Amygdala (tissue), 56 donors: ENCODE measurements around the gene AHCY.
"Not testable (repeated sequence)": the region's sequence is repeated elsewhere in the genome, so short reads cannot be mapped to it uniquely, and the experiment has no call there.

Source experiments
- DNase-seq, 56 donors: peaks; one replicate each; lab custom pipeline; 2025; lab: John Stamatoyannopoulos, UW

Gene AHCY

GRCh38 chr20:34302723-34303533, at the start of gene AHCY:
AHCY (minus strand) TSS chr20:34303355; CDS start chr20:34303270, 85 bp downstream.
- DNase-seq, result peak; percentile 77 to 99 (median 94)

DNA sequence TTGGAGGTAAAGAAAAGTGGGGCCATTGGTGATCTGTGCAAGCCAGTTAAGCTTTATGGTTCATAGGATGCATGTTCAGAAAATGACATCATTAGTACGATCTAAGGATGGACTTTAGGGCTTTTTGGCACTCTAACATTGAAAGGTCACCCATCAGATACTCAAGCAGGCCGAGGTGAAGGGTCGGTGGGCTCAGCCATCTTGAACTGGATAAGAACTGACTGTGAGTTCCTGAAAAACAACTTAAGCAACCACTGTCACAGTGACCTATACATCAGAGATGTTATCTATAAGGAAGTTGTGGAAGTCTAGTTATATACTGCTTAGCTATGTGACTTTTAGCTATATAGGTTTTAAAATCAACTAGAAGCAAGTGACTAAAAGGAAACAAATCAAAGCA, 46.9 kb upstream of the AHCY start:
- no peak for DNase-seq

- no peak for DNase-seq
Measured at GRCh38 chr20:34347571-34347970, 44.4 kb upstream of the AHCY start.

GRCh38 chr20:34346533-34346865, 43.3 kb upstream of the AHCY start:
- DNase-seq, result not testable (repeated sequence)

DNA sequence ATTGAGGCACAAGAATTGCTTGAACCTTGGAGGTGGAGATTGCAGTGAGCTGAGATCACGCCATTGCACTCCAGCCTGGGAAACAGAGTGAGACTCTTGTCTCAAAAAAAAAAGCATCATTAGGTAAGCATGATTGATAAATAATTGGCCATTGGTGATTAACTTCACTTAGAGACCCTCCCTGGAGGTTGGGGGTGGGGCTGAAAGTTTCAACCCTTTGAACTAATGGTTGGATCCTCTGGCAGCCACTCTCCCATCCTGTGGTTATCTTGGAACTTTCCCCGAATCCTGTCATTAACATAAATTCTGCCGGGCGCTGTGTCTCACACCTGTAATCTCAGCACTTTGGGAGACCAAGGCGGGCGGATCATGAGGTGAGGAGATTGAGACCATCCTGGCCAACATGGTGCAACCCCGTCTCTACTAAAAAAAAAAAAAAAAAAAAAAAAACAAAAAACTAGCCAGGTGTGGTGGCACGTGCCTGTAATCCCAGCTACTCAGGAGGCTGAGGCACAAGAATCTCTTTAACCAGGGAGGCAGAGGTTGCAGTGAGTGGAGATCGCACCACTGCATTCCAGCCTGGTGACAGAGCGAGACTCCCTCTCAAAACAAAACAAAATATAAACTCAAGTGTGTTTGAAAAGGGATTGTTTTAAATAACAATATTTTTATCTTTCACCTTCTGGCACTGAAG, 42.8 kb upstream of the AHCY start:
- DNase-seq, result not testable (repeated sequence)

GRCh38 chr20:34345402-34345736, 42.2 kb upstream of the AHCY start:
- DNase-seq, result no peak

DNA sequence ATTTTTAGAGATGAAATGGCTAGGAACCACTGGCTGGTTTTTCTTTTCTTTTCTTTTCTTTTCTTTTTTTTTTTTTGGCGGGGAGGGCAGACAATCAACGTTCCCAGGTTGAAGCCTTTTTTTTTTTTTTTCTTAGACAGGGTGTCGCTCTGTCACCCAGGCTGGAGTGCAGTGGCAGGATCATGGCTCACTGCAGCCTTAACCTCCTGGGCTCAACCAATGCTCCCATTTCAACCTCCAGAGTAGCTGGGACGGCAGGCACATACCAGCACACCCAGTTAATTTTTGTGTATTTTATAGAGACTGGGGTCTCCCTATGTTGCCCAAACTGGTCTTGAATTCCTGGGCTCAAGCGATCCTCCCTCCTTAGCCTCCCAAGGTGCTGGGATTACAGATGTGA, 41.1 kb upstream of the AHCY start:
- DNase-seq, result no peak

DNA sequence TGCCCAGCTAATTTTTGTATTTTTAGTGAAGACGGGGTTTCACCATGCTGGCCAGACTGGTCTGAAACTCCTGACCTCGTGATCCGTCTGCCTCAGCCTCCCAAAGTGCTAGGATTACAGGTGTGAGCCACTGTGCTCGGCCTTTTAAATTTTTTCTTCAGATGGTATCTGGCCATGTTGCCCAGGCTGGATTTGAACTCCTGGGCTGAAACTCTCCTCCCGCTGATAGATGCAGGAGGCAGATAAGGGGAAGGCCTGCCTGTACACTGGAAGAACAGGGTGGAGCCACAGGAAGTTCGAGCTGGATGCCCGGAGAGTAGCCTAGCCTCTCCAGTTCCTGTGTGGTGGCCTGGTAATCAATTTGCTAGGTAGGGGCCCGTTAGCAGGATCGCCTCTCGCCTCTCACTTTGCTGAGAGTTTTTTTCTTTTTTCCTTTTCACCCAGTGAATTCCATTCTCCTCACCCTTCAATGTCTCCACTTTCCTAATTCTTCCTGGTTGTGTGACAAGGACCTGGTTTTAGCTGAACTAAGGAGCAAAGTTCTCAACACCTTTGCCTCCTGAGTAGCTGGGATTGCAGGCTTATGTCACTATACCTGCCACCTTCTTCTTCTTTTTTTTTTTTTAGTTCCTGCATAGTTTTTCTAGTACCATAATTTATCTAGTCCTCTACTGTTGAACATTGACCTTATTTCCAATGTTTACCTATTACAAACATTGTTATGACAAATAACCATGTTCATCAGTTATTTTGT, 40.5 kb upstream of the AHCY start:
- DNase-seq, result no peak

GRCh38 chr20:34341199-34341598, 38.0 kb upstream of the AHCY start:
- DNase-seq, result not testable (repeated sequence)

- DNase-seq, result not testable (repeated sequence)
Measured at GRCh38 chr20:34340726-34341125, 37.6 kb upstream of the AHCY start.

DNA sequence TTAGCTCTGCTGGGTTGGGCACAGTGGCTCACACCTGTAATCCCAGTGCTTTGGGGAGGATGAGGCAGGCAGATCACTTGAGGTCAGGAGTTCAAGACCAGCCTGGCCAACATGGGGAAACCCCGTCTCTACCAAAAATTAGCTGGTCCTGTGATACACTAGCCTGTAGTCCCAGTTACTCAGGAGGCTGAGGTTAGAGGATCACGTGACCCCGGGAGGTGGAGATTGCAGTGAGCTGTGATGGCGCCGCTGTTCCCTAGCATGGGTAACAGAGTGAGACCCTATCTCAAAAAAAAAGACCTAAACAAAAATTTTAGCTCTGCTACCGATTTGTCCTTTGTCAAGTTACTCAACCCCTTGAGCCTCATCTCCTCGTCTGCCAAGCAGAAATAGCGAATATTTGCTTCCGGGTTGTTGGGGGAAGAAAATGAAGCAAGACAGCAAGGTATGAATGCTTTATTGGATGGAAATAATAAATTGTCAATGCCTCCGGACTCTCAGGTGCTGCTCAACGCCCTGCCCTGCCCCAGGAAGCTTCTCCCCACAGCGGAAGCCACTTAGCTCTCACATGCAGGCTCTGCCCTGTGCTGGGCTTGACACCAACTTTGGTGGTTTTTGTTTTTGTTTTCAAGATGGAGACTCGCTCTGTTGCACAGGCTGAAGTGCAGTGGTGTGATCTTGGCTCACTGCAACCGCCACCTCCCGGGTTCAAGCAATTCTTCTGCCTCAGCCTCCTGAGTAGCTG, 35.0 kb upstream of the AHCY start:
- DNase-seq, result no peak

GRCh38 chr20:34337544-34337943, 34.4 kb upstream of the AHCY start:
- DNase-seq, result no peak

DNA sequence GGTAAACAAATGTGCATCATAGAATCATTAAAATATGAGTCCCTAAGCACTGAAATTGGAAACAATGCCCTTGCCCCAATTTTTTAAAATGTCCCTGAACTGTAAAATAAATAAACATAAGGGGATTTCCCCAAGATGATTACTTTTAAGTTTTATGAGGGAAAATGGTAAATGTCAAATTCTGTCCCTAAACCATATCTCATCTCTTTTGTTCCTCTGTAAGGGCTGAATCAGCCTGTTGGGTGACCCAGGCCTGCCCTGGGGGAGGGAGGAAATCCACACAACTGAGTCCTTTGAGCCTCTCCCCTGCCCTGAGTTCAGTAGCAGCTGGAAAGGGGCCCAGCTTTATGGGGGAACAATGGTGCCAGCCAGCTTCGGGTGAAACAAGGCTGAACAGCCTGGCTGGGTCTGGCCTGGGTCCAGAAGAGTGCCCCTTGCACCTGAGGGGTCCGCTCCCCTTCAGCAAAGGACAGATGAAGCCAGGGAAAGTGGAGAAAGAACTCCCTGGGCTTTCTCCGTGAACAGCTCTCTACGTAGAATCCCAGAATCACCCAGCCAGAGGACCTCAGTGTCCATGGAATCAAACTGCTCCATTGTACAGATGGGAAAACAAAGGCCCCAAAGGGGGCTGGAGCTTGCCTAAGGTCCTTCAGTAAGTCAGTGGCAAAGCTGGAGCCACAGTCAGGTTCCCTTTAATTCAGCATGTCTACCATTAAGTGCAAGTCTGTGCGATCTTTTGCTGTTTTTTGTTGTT, 31.7 kb upstream of the AHCY start:
- peak in 55 of 56 donors; percentile 26 to 94 (median 82) for DNase-seq

DNA sequence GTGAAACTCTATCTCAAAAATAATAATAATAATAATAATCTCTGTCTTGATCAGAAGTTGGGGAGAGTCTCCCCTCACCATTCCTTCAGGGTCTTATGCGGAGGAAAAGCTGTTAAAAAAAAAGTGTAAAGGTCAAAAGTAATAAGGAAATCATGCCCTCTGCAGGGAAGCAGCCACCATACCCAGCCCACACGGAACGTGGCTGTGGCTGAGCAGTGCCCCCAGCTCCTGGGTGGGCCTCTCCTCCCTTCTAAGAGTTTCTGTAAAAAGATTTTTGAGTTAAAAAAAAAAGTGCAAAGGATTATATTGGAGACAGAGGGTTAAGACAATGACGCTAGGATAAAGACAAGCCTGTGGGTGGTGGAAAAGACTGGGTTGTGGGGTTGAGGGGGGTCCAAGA, 30.6 kb upstream of the AHCY start:
- DNase-seq, result no peak

- DNase-seq, result no peak
Measured at GRCh38 chr20:34332262-34332920, 29.2 kb upstream of the AHCY start.

DNA sequence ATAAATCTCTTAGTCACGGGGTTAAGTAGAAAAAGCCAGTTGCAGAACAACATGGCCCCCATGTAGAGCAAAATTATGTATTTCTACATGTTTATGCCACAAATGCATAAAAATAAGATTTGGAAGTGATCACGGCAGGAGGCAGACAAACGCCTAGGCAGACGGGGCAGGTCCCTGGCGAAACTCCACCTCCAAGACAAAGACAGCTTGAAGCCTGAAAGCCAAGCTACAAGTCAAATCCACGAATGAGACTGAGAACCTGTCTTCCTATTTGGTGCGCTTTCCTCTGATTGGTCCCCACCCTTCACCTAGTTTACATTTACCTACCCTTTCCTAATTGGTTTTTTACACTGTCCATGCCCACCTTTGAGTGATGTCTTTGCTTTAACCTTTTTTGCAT, 28.7 kb upstream of the AHCY start:
- no peak for DNase-seq

- not testable (repeated sequence) for DNase-seq
Measured at GRCh38 chr20:34330861-34331544, 27.8 kb upstream of the AHCY start.

DNA sequence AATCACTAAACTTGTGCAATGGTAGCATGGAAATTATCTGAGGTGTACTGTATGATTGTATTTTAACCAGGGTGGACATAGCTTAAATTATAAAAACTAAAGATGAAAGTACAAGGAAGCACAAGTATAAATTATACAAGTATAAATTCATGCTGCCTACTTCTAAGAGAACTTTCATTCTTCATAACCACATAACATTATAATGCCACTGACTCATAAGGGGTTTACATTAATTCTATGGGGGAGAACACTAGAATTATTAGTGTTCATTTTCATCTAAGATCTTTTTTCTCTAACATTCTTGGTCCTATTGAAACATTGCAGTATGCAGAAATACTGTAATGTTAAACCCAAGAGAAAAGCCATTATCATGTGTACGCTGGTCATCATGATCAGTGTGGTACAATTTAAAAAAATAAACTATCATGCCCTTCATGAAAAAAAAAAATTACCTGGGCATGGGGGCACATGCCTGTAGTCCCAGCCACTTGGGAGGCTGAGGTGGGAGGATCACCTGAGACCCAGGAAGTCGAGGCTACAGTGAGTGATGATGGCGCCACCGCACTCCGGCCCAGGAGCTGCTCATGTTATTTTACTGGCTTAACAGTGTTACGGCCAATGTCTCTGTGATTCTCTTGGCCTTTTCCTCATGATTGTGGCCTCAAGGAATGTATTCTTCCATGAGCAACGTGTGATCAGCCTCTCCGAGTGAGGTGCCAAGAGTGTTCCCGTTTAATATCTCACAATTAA, 25.9 kb upstream of the AHCY start:
- DNase-seq, result no peak
